Endothelial cell of umbilical vein (primary cell): ENCODE results near the gene SH2D6. TPM values are rescaled to one million over a fixed set of nuclear protein-coding genes. Genes with fewer than 3 reads are reported as not detected.
A peak's percentile ranks its signal among the peaks of the same experiment; 100 is the strongest.

Source experiments
- BruUV-seq: library from RNA; stranded (reverse); fragments of 400-500 nt; replicated peaks from 2 replicates; lab custom pipeline; 2021; lab: Mats Ljungman, UMichigan
- CTCF ChIA-PET: fragments of 300-600, 350-600 bp; sonication (Branson Sonifier 250); formaldehyde crosslinking; loops from one replicate; lab custom pipeline; 2021; ENCODE audit warnings: antibody characterized with exemption, inconsistent platforms; lab: Charles Lee
- POLR2A ChIA-PET: fragments of 300-600, 350-600 bp; sonication (Branson Sonifier 250); formaldehyde crosslinking; loops from one replicate; lab custom pipeline; 2021; ENCODE audit warnings: antibody characterized with exemption, inconsistent platforms; lab: Charles Lee
- DNase-seq: peaks from one replicate; pipeline ENCODE4 v3.0.0-alpha.2; 2011; ENCODE audit warnings: low read depth, low spot score
- FAIRE-seq: peaks from 2 replicates; lab custom pipeline; 2011; peaks lifted over from hg19 to GRCh38; lab: Jason Lieb, UNC
- H2AFZ ChIP-seq: 2 replicates; pipeline ENCODE4 v1.6.0; 2012; ENCODE audit warnings: low read depth, low read length, control low read depth, inconsistent platforms
- H3K27ac ChIP-seq: 2 replicates; pipeline ENCODE4 v1.5.1; 2011; ENCODE audit warnings: low read depth, mild to moderate bottlenecking, control low read depth, low read length, moderate library complexity; ENCODE audit not compliant: insufficient read depth
- H3K27me3 ChIP-seq, 2 experiments: 2 replicates each; pipeline versions ENCODE4 v1.6.0 to v1.6.1; 2011; ENCODE audit warnings: low read length in 2 of 2, mixed read lengths in 1 of 2; ENCODE audit not compliant: control insufficient read depth in 2 of 2, insufficient read depth in 2 of 2
- H3K36me3 ChIP-seq, 2 experiments: 2 replicates in 1 of 2; 3 replicates in 1 of 2; pipeline ENCODE4 v1.5.1; 2011; ENCODE audit warnings: low read length in 2 of 2, mild to moderate bottlenecking in 1 of 2, moderate library complexity in 1 of 2; ENCODE audit not compliant: control insufficient read depth in 2 of 2, insufficient read depth in 2 of 2; ENCODE audit errors: extremely low read depth in 1 of 2
- H3K4me1 ChIP-seq: 3 replicates; pipeline ENCODE4 v1.5.1; 2011; ENCODE audit warnings: mild to moderate bottlenecking, low read length; ENCODE audit not compliant: control insufficient read depth, insufficient read depth; ENCODE audit errors: extremely low read depth
- H3K4me2 ChIP-seq: 2 replicates; pipeline ENCODE4 v1.6.1; 2011; ENCODE audit warnings: low read length, control low read depth, mixed read lengths; ENCODE audit not compliant: insufficient read depth
- H3K4me3 ChIP-seq, 3 experiments: fragments of 200-600 bp in 1 of 3; sonication (generic), shearing (Covaris generic) in 1 of 3; replicated peaks in 1 of 3; 2 replicates each; pipeline ENCODE4 v1.5.1; 2011 to 2016; ENCODE audit warnings: control low read depth in 3 of 3, low read length in 3 of 3, mild to moderate bottlenecking in 2 of 3, inconsistent platforms in 1 of 3, low read depth in 1 of 3, moderate library complexity in 1 of 3; ENCODE audit not compliant: insufficient read depth in 1 of 3
- H3K79me2 ChIP-seq: 2 replicates; pipeline ENCODE4 v1.6.0; 2012; ENCODE audit warnings: low read length, inconsistent platforms; ENCODE audit not compliant: control insufficient read depth, insufficient read depth
- H3K9ac ChIP-seq: replicated peaks from 2 replicates; pipeline ENCODE3; 2011; ENCODE audit warnings: low read length, control low read depth; ENCODE audit not compliant: insufficient read depth; ENCODE audit errors: extremely low read depth
- H3K9me1 ChIP-seq: replicated peaks from 3 replicates; pipeline ENCODE4 v1.6.0; 2011; ENCODE audit warnings: mild to moderate bottlenecking, low read length; ENCODE audit not compliant: control insufficient read depth, insufficient read depth; ENCODE audit errors: extremely low read depth
- H3K9me3 ChIP-seq: replicated peaks from 2 replicates; pipeline ENCODE4 v1.5.1; 2012; ENCODE audit warnings: low read length, inconsistent platforms; ENCODE audit not compliant: control insufficient read depth, insufficient read depth
- H4K20me1 ChIP-seq: replicated peaks from 2 replicates; pipeline ENCODE3; 2011; ENCODE audit warnings: mild to moderate bottlenecking, low read length; ENCODE audit not compliant: control insufficient read depth, insufficient read depth; ENCODE audit errors: extremely low read depth
- CTCF ChIP-seq, 2 donors: IDR thresholded peaks; 1 replicate in 1 of 2; 2 replicates in 1 of 2; pipeline ENCODE4 v1.5.1; 2011; ENCODE audit warnings: low read length in 2 of 2, mild to moderate bottlenecking in 2 of 2, moderate library complexity in 2 of 2, control low read depth in 1 of 2, inconsistent platforms in 1 of 2, low read depth in 1 of 2; ENCODE audit not compliant: insufficient read depth in 1 of 2; ENCODE audit errors: extremely low read depth in 1 of 2
- EZH2 ChIP-seq: IDR thresholded peaks from 2 replicates; pipeline ENCODE4 v1.6.1; 2012; ENCODE audit warnings: borderline replicate concordance, low read depth, mild to moderate bottlenecking, moderate library complexity, low read length, inconsistent platforms; ENCODE audit not compliant: severe bottlenecking
- FOS ChIP-seq: IDR thresholded peaks from 2 replicates; pipeline ENCODE4 v1.6.1; 2011; ENCODE audit warnings: mild to moderate bottlenecking, low read length, moderate library complexity, borderline replicate concordance; ENCODE audit not compliant: insufficient read depth
- GATA2 ChIP-seq: IDR thresholded peaks from 2 replicates; pipeline ENCODE4 v1.7.0; 2011; ENCODE audit warnings: low read depth, mild to moderate bottlenecking, moderate library complexity, mixed read lengths, low read length; ENCODE audit not compliant: insufficient read length, insufficient read depth
- JUN ChIP-seq: IDR thresholded peaks from 2 replicates; pipeline ENCODE4 v1.6.1; 2011; ENCODE audit warnings: borderline replicate concordance, low read depth; ENCODE audit not compliant: insufficient read length, insufficient read depth
- MAX ChIP-seq: IDR thresholded peaks from 2 replicates; pipeline ENCODE4 v1.6.1; 2011; ENCODE audit not compliant: insufficient read depth, insufficient read length
- MYC ChIP-seq: IDR thresholded peaks from one replicate; pipeline ENCODE4 v1.6.1; 2011; ENCODE audit warnings: mild to moderate bottlenecking, low read depth, low read length
- POLR2A ChIP-seq: IDR thresholded peaks from 2 replicates; pipeline ENCODE4 v1.6.1; 2012; ENCODE audit warnings: low read depth, mild to moderate bottlenecking, control low read depth, low read length
- POLR2AphosphoS5 ChIP-seq: IDR thresholded peaks from 2 replicates; pipeline ENCODE4 v1.6.1; 2012; ENCODE audit warnings: low read depth, mild to moderate bottlenecking, control low read depth, low read length, moderate library complexity; ENCODE audit not compliant: insufficient read depth
- dilution Hi-C: fragments of 300-500 bp; cut with MboI; formaldehyde crosslinking; loops from one replicate; pipeline ENCODE4 v1.15.0; 2019; ENCODE audit warnings: low sequenced_read_pairs; ENCODE audit not compliant: extremely low pct_ligation_motif_present
- intact Hi-C: fragments of 100-400 bp; cut with micrococcal nuclease; formaldehyde crosslinking; loops from one replicate; pipeline ENCODE4 v1.10.0; 2022
- polyA plus RNA-seq, 4 experiments: library from polyadenylated mRNA; depleted of rRNA in 3 of 4; stranded (reverse) in 3 of 4; unstranded in 1 of 4; fragments of >200 nt; gene quantifications; 2 replicates each; pipeline versions ENCODE4 v1.2.1 to v1.2.3, GENCODE V29; 2011 to 2012; ENCODE audit warnings: missing spikeins in 1 of 4
- total RNA-seq: library from RNA; stranded (reverse); gene quantifications from 2 replicates; pipeline ENCODE4 v1.2.3, GENCODE V29; 2021

Gene SH2D6
- total and polyA plus RNA-seq, 2 donors (not counting 3 experiments of a cell fraction or from before 2014, with no cell fraction given): 0.53 TPM; not detected in 1

- no peaks in the 10 kb centered on the region for H3K27me3 ChIP-seq
- H3K4me2 ChIP-seq: no peak overlapping the region
- no peaks in the 10 kb centered on the region for H3K9me3 ChIP-seq
- dilution Hi-C loops: no loop called here
- CTCF ChIA-PET: no interaction called here
- DNase-seq (no peak), FAIRE-seq (no peak)
- intact Hi-C loops: no loop called here
- TF ChIP-seq POLR2A (no peak), MAX (no peak), FOS (no peak), POLR2AphosphoS5 (no peak)
- no peak overlapping the region for H3K4me3 ChIP-seq
- BruUV-seq: no TSS peak
- no peak overlapping the region for H3K27ac ChIP-seq
- H4K20me1 ChIP-seq: no peaks in the 10 kb centered on the region
- no peaks in the 10 kb centered on the region for H3K4me1 ChIP-seq
- H2AFZ ChIP-seq: no peak overlapping the region
- H3K9ac ChIP-seq: no peak overlapping the region
- POLR2A ChIA-PET: no interaction called here
- peaks cover 2% of the 10 kb centered on the region in 2 experiments for H3K36me3 ChIP-seq
- H3K79me2 ChIP-seq: no peaks in the 10 kb centered on the region
- no peaks in the 10 kb centered on the region for H3K9me1 ChIP-seq
These were observed 22.5 kb upstream of the SH2D6 start for GRCh38 chr2:85395912-85396475.

- no peaks in the 10 kb centered on the region for H3K9me3 ChIP-seq
These were observed 21.7 kb upstream of the SH2D6 start for GRCh38 chr2:85396531-85397470.

More at GRCh38 chr2:85396531-85397470, 21.7 kb upstream of the SH2D6 start:
- Histone ChIP-seq H3K4me3 (no peak overlapping the region), H3K9me1 (no peaks in the 10 kb centered on the region), H4K20me1 (no peaks in the 10 kb centered on the region), H3K36me3 (peaks cover 2% of the 10 kb centered on the region in 2 experiments), H3K4me2 (no peak overlapping the region), H3K4me1 (no peaks in the 10 kb centered on the region), H3K9ac (no peak overlapping the region), H2AFZ (no peak overlapping the region), H3K27me3 (no peaks in the 10 kb centered on the region), H3K27ac (no peak overlapping the region), H3K79me2 (no peaks in the 10 kb centered on the region)
- DNase-seq: peak; percentile 36
- ChIA-PET CTCF (no interaction called here), POLR2A (no interaction called here)
- FAIRE-seq: no peak
- no TSS peak for BruUV-seq
- intact Hi-C loops (no loop called here), dilution Hi-C loops (no loop called here)
- TF ChIP-seq MYC (no peak), CTCF (IDR thresholded peaks at IDR 0.05; ENCODE audit: extremely low read depth in 1 of 2, insufficient read depth in 1 of 2, low read depth in 1 of 2, low read length in 2 of 2) (no peak), JUN (no peak), GATA2 (no peak), POLR2A (no peak), POLR2AphosphoS5 (no peak), FOS (no peak), EZH2 (no peak), MAX (no peak)
